Measurements from ENCODE around the gene HMGA1.

DNA sequence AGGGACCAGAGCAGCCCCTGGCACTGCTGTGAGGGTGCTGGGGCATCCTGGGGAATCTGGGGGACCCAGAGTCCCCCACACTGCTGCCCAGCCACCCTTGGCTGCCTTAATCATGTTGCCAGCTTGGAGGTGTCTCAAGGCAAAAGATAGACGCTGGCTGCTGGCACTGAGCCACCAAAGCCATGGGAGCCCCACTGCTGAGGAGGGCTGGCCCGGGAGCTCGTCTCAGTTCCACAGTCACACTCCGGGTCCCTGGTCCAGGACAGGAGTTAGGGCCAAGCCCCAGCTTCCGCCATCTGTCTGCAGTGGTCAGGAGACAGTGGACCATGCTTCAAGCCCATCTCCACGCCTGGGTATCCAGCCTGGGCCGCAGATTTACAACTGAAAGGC lies 41.0 kb upstream of the HMGA1 start:
- no peak for TF ChIP-seq EP300 (IDR thresholded peaks at IDR 0.05; ENCODE audit: borderline replicate concordance)
- TF ChIP-seq CREB1 (IDR thresholded peaks at IDR 0.05; ENCODE audit: low read depth) = no peak
- TF ChIP-seq, protein P1, sequence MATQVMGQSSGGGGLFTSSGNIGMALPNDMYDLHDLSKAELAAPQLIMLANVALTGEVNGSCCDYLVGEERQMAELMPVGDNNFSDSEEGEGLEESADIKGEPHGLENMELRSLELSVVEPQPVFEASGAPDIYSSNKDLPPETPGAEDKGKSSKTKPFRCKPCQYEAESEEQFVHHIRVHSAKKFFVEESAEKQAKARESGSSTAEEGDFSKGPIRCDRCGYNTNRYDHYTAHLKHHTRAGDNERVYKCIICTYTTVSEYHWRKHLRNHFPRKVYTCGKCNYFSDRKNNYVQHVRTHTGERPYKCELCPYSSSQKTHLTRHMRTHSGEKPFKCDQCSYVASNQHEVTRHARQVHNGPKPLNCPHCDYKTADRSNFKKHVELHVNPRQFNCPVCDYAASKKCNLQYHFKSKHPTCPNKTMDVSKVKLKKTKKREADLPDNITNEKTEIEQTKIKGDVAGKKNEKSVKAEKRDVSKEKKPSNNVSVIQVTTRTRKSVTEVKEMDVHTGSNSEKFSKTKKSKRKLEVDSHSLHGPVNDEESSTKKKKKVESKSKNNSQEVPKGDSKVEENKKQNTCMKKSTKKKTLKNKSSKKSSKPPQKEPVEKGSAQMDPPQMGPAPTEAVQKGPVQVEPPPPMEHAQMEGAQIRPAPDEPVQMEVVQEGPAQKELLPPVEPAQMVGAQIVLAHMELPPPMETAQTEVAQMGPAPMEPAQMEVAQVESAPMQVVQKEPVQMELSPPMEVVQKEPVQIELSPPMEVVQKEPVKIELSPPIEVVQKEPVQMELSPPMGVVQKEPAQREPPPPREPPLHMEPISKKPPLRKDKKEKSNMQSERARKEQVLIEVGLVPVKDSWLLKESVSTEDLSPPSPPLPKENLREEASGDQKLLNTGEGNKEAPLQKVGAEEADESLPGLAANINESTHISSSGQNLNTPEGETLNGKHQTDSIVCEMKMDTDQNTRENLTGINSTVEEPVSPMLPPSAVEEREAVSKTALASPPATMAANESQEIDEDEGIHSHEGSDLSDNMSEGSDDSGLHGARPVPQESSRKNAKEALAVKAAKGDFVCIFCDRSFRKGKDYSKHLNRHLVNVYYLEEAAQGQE (IDR thresholded peaks at IDR 0.05; ENCODE audit: low read depth) = no peak
- TF ChIP-seq, protein P2, sequence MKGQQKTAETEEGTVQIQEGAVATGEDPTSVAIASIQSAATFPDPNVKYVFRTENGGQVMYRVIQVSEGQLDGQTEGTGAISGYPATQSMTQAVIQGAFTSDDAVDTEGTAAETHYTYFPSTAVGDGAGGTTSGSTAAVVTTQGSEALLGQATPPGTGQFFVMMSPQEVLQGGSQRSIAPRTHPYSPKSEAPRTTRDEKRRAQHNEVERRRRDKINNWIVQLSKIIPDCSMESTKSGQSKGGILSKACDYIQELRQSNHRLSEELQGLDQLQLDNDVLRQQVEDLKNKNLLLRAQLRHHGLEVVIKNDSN (IDR thresholded peaks at IDR 0.05) = no peak
